PC-9 (cell line): Measurements from ENCODE around the gene MB21D2. TPM values are rescaled to one million over a fixed set of nuclear protein-coding genes. Genes with fewer than 3 reads are reported as not detected.

Experiments
- BruUV-seq: library from RNA; stranded (reverse); fragments of 400-500 nt; replicated peaks from 2 replicates; lab custom pipeline; 2021; lab: Mats Ljungman, UMichigan
- CTCF ChIA-PET: fragments of 300-600 bp; sonication (Branson Sonifier 250); formaldehyde crosslinking; loops from one replicate; lab custom pipeline; 2022; ENCODE audit warnings: antibody characterized with exemption; lab: Charles Lee
- POLR2A ChIA-PET: fragments of 300-600 bp; sonication (Branson Sonifier 250); formaldehyde crosslinking; loops from one replicate; lab custom pipeline; 2022; ENCODE audit warnings: antibody characterized with exemption; ENCODE audit not compliant: unreplicated experiment; lab: Charles Lee
- DNase-seq, 2 experiments: peaks; one replicate each; pipeline versions ENCODE4 v3.0.0 to v3.0.0-alpha.2; 2015 to 2022; ENCODE audit warnings: mixed read lengths in 1 of 2
- H2AFZ ChIP-seq: fragments of 200-600 bp; sonication (generic); 2 replicates; pipeline ENCODE4 v1.8.1; 2017; ENCODE audit warnings: antibody characterized with exemption
- H3F3A ChIP-seq: fragments of 200-600 bp; sonication (generic); 2 replicates; pipeline ENCODE4 v1.8.1; 2017; ENCODE audit warnings: antibody characterized with exemption, mild to moderate bottlenecking, low read depth; ENCODE audit not compliant: insufficient read depth
- H3K27ac ChIP-seq: fragments of 200-600 bp; sonication (generic); 2 replicates; pipeline ENCODE4 v1.6.1; 2016; ENCODE audit warnings: mixed run types
- H3K27me3 ChIP-seq: fragments of 200-600 bp; sonication (generic); 2 replicates; pipeline ENCODE4 v1.6.1; 2016; ENCODE audit warnings: low read depth, mixed run types; ENCODE audit not compliant: insufficient read depth
- H3K36me3 ChIP-seq: fragments of 200-600 bp; sonication (generic); 2 replicates; pipeline ENCODE4 v1.6.1; 2016; ENCODE audit warnings: low read depth, mixed run types
- H3K4me1 ChIP-seq: fragments of 200-600 bp; sonication (generic); replicated peaks from 2 replicates; pipeline ENCODE4 v1.6.1; 2016; ENCODE audit warnings: mixed run types; ENCODE audit not compliant: insufficient read depth
- H3K4me2 ChIP-seq: fragments of 200-600 bp; sonication (generic); 2 replicates; pipeline ENCODE4 v1.6.1; 2017; ENCODE audit warnings: mixed run types
- H3K4me3 ChIP-seq: fragments of 200-600 bp; sonication (generic); 2 replicates; pipeline ENCODE4 v1.6.1; 2016; ENCODE audit warnings: mixed run types
- H3K79me2 ChIP-seq: fragments of 200-600 bp; sonication (generic); 2 replicates; pipeline ENCODE4 v1.6.1; 2017; ENCODE audit warnings: low read depth, mixed run types
- H3K9me2 ChIP-seq: fragments of 200-600 bp; sonication (generic); 2 replicates; pipeline ENCODE4 v1.8.1; 2017; ENCODE audit warnings: mild to moderate bottlenecking; ENCODE audit not compliant: insufficient read depth
- H3K9me3 ChIP-seq: fragments of 200-600 bp; sonication (generic); 2 replicates; pipeline ENCODE4 v1.8.1; 2016; ENCODE audit warnings: low read depth; ENCODE audit not compliant: insufficient read depth
- H4K20me1 ChIP-seq: fragments of 200-600 bp; sonication (generic); 2 replicates; pipeline ENCODE4 v1.8.1; 2017; ENCODE audit not compliant: insufficient read depth
- CTCF ChIP-seq: fragments of 200-600 bp; sonication (generic); conservative IDR thresholded peaks from 2 replicates; pipeline ENCODE4 v1.6.1; 2017; ENCODE audit warnings: mixed run types, antibody characterized with exemption, mild to moderate bottlenecking, moderate library complexity
- EZH2 ChIP-seq: fragments of 200-600 bp; sonication (generic); IDR thresholded peaks from 2 replicates; pipeline ENCODE4 v1.8.0; 2017; ENCODE audit warnings: antibody characterized with exemption, low read depth
- intact Hi-C: fragments of 100-400 bp; cut with micrococcal nuclease; formaldehyde crosslinking; loops from one replicate; pipeline ENCODE4 v1.10.0; 2022; ENCODE audit not compliant: unreplicated experiment
- total RNA-seq: library from RNA; stranded (reverse); gene quantifications from 2 replicates; pipeline ENCODE4 v1.2.3, GENCODE V29; 2021

MB21D2 gene
- total RNA-seq, 1 experiment from 2014 or later: 5.1 TPM

- Histone ChIP-seq H3K79me2 (no peaks in the 10 kb centered on the region), H3K9me3 (no peaks in the 10 kb centered on the region), H2AFZ (no peak overlapping the region), H3K4me3 (no peak overlapping the region), H3K9me2 (no peaks in the 10 kb centered on the region), H3K27ac (no peak overlapping the region), H3K36me3 (no peaks in the 10 kb centered on the region), H3K27me3 (no peaks in the 10 kb centered on the region), H3K4me1 (no peaks in the 10 kb centered on the region), H3F3A (no peaks in the 10 kb centered on the region), H4K20me1 (no peaks in the 10 kb centered on the region), H3K4me2 (no peak overlapping the region)
- TF ChIP-seq EZH2 (no peak), CTCF (no peak)
- POLR2A ChIA-PET: interaction anchor here (0.7 kb wide), 1 partner anchor 796 kb away, joined by 5 read pairs; no protein-coding TSS in a partner anchor
- CTCF ChIA-PET: no interaction called here
- intact Hi-C loops: no loop called here
- BruUV-seq: no TSS peak
- DNase-seq: no peak
These were observed 113.2 kb downstream of the MB21D2 start for GRCh38 chr3:192804502-192804901.

- BruUV-seq: no TSS peak
- Histone ChIP-seq H2AFZ (no peak overlapping the region), H3K4me2 (no peak overlapping the region), H3K9me3 (no peaks in the 10 kb centered on the region), H3K79me2 (no peaks in the 10 kb centered on the region), H3K27ac (no peak overlapping the region), H3K4me3 (no peak overlapping the region), H3F3A (no peaks in the 10 kb centered on the region), H3K9me2 (no peaks in the 10 kb centered on the region), H3K4me1 (no peaks in the 10 kb centered on the region), H3K27me3 (no peaks in the 10 kb centered on the region), H4K20me1 (no peaks in the 10 kb centered on the region), H3K36me3 (no peaks in the 10 kb centered on the region)
- POLR2A ChIA-PET: no interaction called here
- intact Hi-C loops: loop anchor here (1.0 kb wide), 3 partner anchors 31 to 336 kb away; no protein-coding TSS in a partner anchor
- TF ChIP-seq CTCF: peak; percentile 88
- TF ChIP-seq EZH2: no peak
- CTCF ChIA-PET: interaction anchor here (1.0 kb wide), 1 partner anchor 336 kb away, joined by 3 read pairs; no protein-coding TSS in a partner anchor
- DNase-seq: peak in 1 of 2 experiments; percentile 45
These were observed 114.4 kb downstream of the MB21D2 start for GRCh38 chr3:192802957-192803899.

GRCh38 chr3:192801985-192802384 is 115.7 kb downstream of the MB21D2 start:
- Histone ChIP-seq H3K4me1 (no peaks in the 10 kb centered on the region), H3K4me3 (no peak overlapping the region), H3K27ac (no peak overlapping the region), H3K9me3 (no peaks in the 10 kb centered on the region), H3K36me3 (no peaks in the 10 kb centered on the region), H2AFZ (no peak overlapping the region), H4K20me1 (no peaks in the 10 kb centered on the region), H3F3A (no peaks in the 10 kb centered on the region), H3K4me2 (no peak overlapping the region), H3K9me2 (no peaks in the 10 kb centered on the region), H3K79me2 (no peaks in the 10 kb centered on the region), H3K27me3 (no peaks in the 10 kb centered on the region)
- no TSS peak for BruUV-seq
- ChIA-PET CTCF (no interaction called here), POLR2A (no interaction called here)
- no peak for DNase-seq
- intact Hi-C loops: no loop called here
- no peak for TF ChIP-seq EZH2
- no peak for TF ChIP-seq CTCF
